ENCODE data around the gene RNASE4.

DNA sequence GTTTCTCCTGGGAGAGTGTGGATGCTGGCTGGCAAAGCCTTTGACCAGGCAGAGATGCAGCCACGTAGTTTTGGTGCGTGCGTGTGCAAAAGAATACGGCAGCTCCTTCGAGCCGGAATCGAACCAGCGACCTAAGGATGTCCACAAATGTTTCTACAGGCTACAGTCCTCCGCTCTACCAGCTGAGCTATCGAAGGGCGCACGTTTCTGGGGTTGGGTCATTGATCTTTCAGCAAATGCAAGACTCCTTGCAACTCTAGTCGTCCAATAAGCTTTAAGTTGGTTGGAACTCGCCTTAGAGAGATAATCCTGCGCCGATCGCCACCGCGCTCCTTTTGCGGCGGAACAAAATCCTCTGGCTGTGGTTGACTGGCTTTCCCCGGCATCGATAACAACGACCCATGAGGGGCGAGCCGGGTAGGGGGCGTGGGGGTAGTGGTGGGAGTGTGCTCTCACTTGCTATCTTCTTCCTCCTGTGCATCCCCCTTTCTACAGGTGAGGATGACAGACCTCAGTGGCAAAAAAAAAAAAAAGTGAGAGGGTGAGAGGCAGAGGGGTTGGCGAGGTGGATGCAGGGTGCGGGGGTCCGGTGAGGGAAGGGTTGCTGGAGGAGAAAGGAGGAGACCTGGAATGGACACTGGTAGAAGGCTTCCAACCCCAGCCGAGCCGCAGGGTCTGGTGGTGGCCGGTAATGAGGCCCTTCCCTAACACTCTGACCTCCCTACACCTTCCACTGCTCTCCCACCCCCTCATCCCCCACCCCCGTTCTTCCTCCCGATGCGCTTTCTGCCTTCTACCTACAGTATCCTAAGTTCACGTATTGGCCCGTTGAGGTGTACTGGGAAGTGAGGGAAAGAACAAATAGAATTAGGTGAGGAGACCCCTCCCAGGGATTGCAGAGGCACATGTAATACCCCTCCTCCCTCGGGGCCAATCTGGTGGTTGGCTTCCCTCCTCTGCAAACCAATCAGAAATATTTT, 31.1 kb upstream of the RNASE4 start:
- TF ChIP-seq, protein P1, sequence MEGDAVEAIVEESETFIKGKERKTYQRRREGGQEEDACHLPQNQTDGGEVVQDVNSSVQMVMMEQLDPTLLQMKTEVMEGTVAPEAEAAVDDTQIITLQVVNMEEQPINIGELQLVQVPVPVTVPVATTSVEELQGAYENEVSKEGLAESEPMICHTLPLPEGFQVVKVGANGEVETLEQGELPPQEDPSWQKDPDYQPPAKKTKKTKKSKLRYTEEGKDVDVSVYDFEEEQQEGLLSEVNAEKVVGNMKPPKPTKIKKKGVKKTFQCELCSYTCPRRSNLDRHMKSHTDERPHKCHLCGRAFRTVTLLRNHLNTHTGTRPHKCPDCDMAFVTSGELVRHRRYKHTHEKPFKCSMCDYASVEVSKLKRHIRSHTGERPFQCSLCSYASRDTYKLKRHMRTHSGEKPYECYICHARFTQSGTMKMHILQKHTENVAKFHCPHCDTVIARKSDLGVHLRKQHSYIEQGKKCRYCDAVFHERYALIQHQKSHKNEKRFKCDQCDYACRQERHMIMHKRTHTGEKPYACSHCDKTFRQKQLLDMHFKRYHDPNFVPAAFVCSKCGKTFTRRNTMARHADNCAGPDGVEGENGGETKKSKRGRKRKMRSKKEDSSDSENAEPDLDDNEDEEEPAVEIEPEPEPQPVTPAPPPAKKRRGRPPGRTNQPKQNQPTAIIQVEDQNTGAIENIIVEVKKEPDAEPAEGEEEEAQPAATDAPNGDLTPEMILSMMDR (IDR thresholded peaks at IDR 0.05): no peak
- no peak for TF ChIP-seq SIN3A (IDR thresholded peaks at IDR 0.05; ENCODE audit: borderline replicate concordance, insufficient read depth, low read depth, low read length)
- no peak for TF ChIP-seq POLR2AphosphoS5 (IDR thresholded peaks at IDR 0.05; ENCODE audit: low read depth, low read length)
- TF ChIP-seq, protein P2, sequence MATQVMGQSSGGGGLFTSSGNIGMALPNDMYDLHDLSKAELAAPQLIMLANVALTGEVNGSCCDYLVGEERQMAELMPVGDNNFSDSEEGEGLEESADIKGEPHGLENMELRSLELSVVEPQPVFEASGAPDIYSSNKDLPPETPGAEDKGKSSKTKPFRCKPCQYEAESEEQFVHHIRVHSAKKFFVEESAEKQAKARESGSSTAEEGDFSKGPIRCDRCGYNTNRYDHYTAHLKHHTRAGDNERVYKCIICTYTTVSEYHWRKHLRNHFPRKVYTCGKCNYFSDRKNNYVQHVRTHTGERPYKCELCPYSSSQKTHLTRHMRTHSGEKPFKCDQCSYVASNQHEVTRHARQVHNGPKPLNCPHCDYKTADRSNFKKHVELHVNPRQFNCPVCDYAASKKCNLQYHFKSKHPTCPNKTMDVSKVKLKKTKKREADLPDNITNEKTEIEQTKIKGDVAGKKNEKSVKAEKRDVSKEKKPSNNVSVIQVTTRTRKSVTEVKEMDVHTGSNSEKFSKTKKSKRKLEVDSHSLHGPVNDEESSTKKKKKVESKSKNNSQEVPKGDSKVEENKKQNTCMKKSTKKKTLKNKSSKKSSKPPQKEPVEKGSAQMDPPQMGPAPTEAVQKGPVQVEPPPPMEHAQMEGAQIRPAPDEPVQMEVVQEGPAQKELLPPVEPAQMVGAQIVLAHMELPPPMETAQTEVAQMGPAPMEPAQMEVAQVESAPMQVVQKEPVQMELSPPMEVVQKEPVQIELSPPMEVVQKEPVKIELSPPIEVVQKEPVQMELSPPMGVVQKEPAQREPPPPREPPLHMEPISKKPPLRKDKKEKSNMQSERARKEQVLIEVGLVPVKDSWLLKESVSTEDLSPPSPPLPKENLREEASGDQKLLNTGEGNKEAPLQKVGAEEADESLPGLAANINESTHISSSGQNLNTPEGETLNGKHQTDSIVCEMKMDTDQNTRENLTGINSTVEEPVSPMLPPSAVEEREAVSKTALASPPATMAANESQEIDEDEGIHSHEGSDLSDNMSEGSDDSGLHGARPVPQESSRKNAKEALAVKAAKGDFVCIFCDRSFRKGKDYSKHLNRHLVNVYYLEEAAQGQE (IDR thresholded peaks at IDR 0.05; ENCODE audit: insufficient read depth in 1 of 2, low read depth in 2 of 2, low read length in 1 of 2): no peak
- no peak for TF ChIP-seq TCF7L2 (IDR thresholded peaks at IDR 0.05; ENCODE audit: low read depth, low read length)

Measured in Panc1 (cell line).